HG02610 (cell line): Measurements from ENCODE around the gene HDAC4.

Source experiments
- ATAC-seq: cut with Tn5 transposase; IDR thresholded peaks from one replicate; pipeline ENCODE4 v1.9.1; 2021; ENCODE audit warnings: mild to moderate bottlenecking, moderate library complexity; ENCODE audit not compliant: unreplicated experiment

The HDAC4 gene

DNA sequence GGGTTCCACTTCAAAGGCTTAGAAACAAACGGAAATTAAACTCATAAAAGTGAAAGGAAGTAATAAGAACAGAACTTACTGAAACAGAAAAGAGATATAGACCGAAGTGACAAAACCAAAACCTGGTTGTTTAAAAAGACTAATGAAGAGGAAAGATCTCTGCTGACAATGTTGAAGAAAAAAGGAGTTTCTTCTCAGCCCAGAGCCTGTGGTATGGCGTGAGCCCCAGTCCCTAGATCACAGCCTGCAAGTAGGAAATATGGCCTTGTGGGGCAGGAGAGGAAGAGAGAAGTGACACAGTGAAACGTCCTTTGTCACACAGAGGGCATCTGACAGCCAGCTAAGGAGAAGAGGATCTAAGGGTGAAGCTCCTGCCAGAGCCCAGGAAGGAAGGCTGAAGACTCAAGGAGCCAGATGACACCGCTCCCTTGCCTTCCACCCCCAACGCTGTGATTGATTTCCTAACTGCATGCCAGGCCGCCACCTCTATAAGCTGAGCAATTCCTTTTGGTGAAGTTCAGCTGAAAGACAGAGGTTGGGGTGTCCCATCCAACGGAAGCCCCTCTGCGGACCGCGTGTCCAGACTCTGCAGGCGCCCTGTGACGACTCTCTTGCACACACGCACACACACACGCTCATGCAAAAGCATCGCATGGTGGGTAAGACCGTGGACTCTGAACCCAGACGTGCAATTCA, 141.1 kb downstream of the HDAC4 start:
- peak; percentile 50 for ATAC-seq

DNA sequence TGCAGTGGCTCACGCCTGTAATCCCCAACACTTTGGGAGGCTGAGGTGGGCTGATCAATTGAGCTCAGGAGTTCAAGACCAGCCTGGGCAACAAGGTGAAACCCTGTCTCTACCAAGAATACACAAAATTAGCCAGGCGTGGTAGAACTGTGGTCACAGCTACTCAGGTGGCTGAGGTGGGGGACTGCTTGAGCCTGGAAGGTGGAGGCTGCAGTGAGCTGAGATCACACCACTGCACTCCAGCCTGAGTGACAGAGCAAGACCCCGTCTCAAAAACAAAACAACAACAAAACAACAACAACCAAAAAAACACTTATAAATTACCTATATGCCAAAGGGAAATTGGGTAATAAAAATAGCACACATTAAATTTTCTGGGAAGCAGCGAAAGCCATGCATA, 141.6 kb downstream of the HDAC4 start:
- peak; percentile 43 for ATAC-seq

DNA sequence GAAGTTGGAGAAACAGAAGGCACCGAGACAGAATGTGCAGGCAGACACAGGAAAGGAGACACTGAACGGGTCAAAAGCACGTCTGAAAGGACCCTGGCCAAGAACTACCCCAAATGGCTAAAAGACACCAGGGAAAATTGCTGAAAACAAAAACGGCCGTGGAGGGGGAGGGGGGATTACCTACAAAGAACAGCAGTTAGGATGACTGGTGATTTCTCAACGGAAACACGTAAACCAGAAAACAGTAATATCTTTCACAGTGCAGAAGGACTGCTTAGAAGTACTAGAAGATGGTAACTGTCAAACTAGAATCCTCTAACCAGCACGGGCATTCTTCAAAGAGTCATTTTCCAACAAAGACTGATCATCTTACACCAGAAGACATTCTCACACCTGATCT, 142.6 kb downstream of the HDAC4 start:
- no peak for ATAC-seq

DNA sequence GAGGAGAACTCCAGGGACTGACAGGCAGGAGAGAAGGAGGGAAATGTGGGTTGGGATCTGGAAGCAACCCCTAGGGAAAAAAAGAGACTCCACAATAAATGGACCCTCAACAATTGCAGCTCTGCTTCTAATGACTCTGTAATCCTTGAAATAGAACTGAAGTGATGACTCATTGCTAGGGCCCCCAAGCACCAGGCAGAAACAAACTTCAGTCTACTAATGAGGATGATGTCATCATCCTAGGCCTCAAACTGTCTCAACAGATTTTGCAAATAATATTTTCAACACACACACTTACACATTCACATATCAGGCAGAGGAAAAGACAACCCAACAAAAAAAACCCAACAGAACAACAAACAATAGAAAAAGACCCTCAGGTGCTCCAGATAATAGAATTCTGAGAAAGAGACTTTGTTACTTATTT, 143.3 kb downstream of the HDAC4 start:
- ATAC-seq, result no peak

DNA sequence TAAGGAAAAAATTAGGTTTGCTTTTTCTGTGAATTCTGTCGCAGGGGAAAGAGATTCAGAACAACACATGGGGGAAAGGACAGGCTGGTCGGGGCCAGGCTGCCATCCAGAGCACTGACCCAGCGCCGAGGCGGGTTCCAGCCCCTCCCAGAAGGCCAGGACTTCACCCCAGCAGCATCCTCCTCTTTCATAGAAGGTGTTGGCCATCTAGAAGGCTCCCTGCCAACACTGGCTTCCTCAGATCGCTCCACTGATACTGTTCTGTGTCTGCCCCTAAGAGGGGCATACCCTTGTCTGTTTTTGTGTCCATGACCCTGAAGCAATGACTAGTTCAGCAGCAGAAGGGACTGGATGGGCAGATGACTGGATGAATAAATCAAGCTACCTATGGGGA, 144.5 kb downstream of the HDAC4 start:
- ATAC-seq, result no peak

DNA sequence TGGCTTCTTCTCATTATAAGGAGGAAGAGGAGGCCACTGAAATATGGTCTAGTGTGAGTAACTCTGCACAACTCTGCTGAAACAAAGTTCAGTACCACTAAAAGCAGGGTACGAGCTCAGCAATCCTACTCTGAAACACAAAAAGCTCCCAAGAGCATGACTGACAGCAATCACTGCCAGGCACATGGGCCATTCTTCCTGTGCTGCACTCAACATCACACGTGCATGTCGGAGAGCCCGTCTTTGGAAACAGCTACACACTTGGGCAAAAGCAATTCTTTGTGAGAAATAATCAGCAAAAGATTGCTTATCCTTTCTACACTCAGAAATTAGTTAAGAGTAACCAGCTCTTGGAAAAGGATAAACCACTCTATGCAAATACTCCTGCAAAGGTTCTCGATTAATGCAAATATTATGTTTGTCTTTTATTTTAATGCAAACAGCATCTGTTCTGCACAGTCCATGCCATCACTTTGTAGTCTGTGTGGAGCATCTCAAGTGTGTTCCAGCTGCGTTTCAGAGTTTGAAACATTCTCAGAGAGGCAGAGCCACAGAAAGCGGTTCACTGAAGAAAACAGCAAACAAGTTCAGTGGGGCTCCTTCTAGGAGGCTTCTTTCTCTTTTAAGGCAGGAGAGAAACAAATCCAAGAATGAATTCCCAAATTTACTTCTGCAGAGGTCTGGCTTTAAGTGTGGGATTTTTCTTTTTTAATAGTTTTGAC, 145.0 kb downstream of the HDAC4 start:
- ATAC-seq, result no peak

DNA sequence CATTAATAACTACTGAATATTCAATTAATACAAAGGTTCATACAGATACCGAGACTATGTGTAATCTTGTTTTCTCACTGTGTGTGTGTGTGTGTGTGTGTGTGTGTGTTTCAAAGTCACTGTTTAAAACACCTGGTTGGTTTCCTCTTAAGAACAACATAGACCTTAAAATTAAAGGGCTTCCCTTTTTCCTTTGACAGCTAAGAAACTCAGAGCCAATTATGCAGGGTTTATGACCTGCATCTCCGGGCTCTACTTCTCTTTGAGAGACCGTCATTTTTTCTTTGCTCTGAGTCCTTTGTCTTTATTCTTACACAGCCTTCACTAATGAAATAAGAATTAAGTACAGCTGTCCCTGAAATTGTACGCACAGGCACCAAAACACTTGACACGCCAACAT, 145.6 kb downstream of the HDAC4 start:
- no peak for ATAC-seq

DNA sequence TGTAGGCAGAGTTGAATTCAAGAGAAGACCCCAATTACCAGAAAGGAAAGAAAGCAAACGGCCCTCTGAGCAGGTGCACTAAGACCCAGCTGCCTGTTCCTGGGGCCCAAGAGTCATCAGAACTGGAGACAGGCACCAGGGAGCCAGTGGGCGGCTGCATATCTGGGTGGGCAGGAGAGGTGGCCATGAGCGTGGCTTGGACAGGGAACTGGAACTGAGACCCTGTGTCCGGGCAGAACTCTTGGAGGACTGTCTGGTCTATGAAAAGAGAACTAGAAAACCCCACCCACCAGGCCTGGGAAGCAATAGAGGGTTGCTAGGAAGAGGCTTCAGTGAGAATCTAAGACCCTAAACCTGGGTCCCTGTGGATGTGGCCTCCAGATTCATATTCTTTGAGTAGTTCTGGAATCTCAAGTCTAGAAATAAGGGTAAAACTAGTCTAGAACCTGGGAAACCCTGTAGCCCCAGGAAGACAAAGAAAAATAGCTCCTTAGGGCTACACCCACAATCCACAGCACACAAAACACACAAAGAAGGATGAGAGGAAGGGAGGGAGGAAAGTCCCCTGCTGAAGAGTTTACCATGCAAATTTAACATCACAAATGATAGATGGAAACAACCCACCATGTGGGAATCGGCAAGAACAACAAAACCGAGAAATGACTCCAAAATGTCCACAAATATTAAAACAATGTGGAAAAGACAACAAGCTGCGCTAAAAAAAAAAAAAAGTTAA, 147.0 kb downstream of the HDAC4 start:
- ATAC-seq, result no peak

DNA sequence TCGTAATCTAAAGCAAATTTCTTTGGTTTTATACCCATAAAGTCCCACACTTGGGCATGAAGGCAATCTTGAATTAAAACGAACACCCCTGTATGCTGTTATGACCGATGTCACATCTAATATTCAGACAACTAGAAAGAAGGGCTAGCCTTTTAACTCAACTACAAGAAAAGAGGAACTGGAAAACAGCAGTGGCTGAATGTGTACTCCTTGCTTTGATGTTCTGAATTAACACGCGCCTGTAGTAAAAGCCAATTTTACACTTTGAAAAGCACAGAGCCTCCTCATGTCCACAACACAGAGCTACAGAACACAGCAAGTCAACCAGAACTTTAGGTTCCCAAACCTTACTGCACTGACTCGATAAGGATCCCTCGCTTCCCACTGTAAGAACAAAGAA, 147.6 kb downstream of the HDAC4 start:
- peak; percentile 71 for ATAC-seq

DNA sequence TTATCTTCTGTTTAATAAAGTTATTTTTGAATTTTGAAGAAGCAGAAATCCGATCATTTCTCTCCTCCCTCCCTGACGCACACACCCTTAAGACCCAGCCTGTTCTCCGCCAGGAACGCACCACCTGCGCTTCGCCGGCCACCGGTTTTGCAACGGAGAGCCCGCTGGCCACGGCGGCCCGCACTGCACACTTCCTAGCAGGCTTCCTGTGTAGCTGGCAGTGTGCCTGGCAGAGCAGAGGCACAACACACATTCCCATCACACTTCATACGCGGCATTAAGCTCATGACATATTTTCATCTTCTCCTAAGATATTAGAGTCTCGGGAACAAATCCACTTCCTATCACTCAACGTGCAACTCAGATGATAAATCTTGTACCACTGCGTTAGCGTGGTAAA, 148.0 kb downstream of the HDAC4 start:
- ATAC-seq, result no peak

DNA sequence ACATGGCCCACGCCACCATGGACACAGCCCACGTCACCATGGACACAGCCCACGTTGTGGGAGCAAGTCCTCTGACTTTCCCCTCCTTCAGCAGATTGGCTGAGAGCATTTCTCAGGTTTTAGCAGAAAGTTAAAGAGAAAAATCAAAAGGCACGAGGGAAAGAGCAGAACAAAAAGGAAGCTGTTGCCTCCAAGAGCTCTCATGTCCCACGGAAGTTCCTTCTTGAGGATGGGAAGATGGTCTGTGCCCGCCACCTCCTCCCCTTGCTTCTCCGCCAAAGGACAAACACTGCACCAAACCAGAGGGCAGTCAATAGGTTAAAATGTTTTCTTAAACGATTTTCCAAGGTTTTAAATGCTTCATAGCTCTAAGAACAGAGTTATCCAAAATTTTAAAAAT, 148.4 kb downstream of the HDAC4 start:
- ATAC-seq, result no peak

DNA sequence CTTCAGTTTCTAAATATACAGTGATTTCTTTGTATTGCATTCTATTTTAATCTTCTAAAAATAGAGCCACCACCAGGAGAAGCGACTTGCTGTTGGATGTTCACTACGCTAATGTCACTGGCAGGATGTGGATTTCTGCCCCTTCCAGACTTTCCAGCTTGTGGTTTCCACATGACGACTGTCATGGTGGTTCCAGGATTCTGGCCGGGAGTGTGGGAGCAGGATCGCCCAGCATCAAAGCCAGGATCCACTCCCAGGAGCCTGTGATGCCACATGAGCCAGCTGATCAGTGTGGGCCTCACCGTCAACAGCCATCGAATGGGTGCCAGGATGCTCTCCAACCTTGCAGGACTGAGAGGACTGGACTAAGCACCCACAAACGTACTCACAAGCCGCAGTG, 148.8 kb downstream of the HDAC4 start:
- no peak for ATAC-seq

DNA sequence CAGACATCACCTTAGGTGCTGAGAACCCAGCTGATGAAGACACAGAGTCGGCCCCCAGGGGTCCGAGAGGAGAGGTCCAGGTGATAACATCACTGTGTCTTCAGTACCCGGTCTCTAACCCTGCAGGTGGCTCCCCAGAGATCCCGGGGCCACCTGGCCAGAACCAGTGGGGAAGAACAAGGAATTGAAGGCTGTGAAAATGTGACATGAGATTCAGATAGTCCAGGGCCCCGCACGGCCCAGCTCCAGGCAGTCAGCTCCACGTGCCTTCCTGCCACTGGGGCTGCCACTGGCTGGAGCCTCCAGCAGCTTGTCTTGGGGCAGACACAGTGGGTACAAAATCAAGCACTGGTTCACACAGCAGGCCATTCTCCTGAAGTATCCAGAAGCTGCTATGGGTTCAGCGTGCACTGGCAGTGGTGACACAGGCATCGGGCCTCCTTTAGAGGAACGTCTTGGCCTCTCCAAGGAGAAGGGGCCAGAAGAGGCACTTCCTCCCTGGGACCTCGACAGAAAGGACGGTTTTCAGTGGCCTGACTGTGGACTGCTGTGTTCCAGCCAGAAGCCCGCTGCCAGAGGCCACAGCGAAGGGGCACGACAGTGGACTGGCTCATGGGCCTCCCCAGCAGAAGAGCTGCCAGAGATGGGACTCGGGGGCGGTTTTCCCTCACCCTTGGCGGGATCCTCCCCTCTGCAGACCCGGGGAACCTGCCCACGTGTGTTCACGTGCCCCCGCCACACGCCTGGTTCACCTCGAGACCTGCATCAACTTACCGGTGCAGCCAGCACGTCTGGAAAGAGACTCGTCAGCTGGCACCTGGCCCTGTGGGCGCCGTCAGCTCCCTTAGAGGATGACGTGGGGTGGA, 150.4 kb downstream of the HDAC4 start:
- ATAC-seq, result no peak

DNA sequence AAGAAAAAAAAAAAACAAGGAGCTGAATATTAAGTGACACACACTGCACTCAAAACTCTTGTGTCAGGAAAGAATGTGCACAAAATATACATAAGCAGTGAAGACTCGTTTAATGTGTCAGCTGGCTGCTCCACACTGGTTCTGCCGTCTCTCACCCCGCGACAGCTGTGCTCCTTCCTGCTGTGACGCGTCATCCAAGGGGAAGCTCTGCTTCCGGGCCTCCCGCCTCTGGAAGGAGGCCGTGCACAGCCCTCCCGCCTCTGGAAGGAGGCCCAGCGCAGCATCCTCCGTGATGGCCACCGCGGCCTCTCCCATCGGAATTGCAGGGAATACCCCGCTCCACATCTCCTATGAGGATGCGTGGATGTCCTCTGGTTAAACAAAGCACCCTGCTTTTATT, 151.0 kb downstream of the HDAC4 start:
- no peak for ATAC-seq

DNA sequence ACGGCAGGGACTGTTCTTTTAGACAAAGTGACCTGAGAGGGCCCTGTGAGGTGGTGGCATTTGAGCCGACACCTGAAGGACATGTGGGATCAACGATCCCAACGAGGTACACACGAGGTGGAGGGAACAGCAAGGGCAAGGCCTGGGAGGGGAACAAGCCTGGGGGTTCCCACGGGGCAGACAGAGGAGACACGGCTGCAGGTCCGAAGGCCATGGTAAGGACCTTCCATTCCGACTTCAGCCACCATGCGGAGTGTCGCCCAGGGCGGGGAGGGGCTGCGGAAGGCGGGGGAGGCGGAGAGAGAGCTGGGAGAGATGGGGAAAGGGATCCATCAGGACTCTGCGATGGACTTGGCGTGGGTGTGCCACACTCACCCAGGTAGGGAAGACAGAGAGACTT, 151.8 kb downstream of the HDAC4 start:
- no peak for ATAC-seq

DNA sequence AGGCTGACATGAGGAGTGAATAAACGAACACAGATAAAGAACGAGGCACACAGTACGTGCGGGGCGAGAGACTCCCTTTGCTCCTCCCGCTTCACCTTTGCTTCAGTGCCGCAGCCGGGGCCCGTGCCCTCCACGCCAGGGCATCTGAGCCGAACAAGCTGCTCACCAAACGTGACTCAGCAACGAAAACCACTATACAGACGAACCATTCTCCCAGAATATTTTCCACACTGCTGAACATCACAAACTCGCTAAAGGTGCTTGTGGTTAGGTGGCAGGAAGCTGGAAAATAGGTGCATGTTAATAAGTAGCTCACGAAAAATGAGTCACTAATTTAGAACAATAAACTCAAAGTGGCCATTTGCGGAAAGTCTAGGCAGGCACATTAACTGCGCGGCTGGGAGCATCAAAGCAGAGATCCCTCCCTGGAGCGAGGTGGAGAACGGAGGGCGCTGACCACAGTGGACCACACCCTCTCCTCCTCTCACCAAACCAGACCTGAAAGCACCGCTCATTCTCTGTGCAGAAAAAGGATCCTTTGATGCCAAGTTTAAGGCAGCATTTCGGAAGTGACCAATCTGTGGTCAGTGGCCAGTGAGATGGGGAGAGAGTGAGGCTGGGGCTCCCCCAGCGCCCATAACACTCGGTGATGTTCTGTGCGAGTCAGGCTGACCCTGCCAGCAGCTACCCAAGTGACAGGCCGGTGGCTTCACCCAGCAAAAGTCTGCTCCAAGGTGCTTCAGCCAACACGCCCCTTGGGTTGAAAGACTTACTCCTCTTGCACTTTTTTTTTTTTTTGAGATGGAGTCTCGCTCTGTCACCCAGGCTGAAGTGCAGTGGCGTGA, 153.2 kb downstream of the HDAC4 start:
- ATAC-seq, result no peak

DNA sequence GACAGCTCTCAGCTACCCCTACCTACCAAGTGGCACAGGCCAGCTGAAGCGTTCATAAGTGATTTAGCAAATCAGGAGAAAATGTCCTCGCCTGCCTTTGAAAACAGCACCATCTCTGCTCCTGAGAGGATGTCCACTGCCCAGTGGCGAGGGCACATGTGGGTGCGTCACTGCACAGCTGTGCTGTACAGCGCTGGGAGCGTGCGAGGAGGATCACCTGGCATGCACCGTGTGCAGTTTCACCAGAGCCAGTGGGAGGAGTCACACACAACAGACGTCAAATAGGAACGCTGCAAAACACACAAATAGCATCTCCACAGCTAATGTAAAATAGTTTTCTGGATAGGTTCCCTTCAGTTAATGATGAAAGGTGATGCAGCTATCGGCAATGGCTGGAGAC, 154.1 kb downstream of the HDAC4 start:
- no peak for ATAC-seq

DNA sequence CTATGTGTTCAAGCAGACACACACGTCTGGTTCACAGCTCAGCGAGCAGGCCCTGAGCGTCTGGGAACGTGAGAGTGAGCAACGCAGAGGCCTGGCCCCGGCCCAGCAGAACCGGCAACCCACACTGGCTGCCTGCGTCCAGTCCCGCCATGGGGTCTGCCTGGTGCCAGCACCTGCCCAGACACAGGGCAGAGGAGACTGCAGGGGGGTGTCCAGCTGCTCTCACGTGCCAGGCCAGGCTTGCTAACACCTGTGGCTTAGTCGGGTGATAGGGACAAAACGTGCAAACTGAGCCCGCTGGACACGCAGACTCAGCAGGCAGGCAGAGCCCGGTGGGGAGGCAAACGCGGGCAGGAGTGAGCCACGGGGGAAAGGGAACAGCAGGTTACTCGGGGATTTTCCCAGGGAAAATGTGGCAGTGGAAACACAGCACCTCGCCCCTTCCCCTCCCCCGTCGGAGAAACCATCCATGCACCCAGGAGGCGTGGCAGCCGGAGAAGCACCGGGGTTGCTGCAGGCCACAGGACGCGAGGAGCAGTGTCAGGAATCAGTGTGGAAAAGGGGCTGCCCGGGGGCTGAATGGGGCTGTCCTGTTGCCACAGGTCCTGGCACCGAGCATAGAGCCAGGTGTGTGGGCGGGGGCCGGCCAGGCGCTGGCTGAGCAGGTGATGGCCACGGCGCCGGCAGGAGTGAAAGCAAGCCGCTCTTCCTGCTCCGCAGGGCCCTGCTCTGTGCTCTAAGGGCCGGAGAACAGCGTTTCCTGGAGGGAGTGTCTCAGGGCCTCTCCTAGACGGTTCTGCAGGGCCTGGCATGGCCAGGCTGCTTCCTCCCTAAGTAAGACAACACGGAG, 154.7 kb downstream of the HDAC4 start:
- no peak for ATAC-seq

DNA sequence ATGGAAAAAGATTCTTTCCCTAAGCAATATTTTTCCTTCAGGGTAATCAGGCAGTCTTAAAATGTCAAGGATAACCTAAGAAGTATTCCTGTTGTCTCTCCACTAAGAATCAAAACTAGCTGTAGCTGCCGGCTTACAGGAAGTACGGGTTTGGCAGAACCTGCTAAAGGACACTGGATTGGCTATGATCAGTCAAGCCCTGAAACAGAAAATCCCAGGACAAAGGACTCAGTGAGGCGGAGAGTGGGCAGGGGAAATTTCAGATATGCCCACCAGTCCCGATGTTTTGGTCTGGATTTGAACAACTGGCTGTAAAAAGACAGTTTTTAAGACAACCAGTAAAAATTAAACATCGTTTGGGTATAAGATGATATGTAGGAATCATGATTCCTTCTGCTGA, 155.7 kb downstream of the HDAC4 start:
- ATAC-seq, result no peak
